ENCODE data around the gene ZNF174. TPM values are rescaled to one million over a fixed set of nuclear protein-coding genes. Genes with fewer than 3 reads are reported as not detected.

ZNF174 gene
- total RNA-seq, 6 experiments from 2014 or later: 3.4 to 5.3 (median 4.1) TPM

DNA sequence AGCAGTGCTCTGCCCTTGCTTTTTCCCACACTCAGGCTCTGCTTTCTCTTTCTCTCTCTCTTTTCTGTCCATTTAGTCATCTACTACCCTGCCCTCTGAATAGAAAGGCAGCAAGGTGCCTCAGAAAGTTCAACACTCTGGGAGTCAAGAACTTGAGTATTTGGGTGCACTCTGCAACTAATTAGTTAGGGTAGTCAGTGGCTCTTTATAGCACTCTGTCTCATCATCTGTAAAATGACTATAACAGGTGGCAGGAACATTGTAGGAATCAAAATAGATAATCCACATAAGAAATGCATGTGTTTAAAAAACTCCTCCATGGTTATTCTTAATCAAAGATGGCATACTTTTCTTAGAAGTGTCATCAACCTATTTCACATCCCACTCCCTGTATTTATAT is 38.1 kb upstream of the ZNF174 start:
- ATAC-seq (no peak), DNase-seq (no peak)
- H3K4me1 ChIP-seq: no peaks in the 10 kb centered on the region
- no peak overlapping the region for H3K4me3 ChIP-seq
- peaks cover 0 to 3% (median 0%) of the 10 kb centered on the region in 4 donors for H3K9me3 ChIP-seq
- H3K36me3 ChIP-seq: no peaks in the 10 kb centered on the region
- no peak overlapping the region for H3K27ac ChIP-seq
- intact Hi-C loops (cut with DNase I): no loop called here
- TF ChIP-seq POLR2A (IDR thresholded peaks at IDR 0.05): no peak
- TF ChIP-seq, protein P1, sequence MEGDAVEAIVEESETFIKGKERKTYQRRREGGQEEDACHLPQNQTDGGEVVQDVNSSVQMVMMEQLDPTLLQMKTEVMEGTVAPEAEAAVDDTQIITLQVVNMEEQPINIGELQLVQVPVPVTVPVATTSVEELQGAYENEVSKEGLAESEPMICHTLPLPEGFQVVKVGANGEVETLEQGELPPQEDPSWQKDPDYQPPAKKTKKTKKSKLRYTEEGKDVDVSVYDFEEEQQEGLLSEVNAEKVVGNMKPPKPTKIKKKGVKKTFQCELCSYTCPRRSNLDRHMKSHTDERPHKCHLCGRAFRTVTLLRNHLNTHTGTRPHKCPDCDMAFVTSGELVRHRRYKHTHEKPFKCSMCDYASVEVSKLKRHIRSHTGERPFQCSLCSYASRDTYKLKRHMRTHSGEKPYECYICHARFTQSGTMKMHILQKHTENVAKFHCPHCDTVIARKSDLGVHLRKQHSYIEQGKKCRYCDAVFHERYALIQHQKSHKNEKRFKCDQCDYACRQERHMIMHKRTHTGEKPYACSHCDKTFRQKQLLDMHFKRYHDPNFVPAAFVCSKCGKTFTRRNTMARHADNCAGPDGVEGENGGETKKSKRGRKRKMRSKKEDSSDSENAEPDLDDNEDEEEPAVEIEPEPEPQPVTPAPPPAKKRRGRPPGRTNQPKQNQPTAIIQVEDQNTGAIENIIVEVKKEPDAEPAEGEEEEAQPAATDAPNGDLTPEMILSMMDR (IDR thresholded peaks at IDR 0.05): no peak
- H3K27me3 ChIP-seq: no peaks in the 10 kb centered on the region

DNA sequence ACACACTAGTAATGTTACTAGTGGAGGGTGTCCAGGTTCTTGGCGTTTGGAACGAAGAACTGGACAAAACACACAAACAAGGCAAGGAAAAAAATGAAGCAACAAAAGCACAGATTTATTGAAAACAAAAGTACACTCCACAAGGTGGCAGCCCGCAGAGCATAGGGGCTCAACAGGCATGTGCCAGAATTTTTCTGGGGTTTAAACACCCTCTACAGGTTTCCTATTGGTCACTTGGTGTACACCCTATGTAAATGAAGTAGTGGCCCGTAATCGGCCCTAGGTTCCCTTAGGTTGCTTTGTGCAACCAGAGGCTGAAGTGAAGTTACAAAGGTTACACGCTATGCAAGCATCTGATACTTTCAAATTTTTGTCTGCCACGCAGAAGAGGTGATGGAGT is 37.2 kb upstream of the ZNF174 start:
- H3K36me3 ChIP-seq: no peaks in the 10 kb centered on the region
- DNase-seq (no peak), ATAC-seq (no peak)
- no peaks in the 10 kb centered on the region for H3K4me1 ChIP-seq
- H3K27ac ChIP-seq: no peak overlapping the region
- H3K27me3 ChIP-seq: no peaks in the 10 kb centered on the region
- intact Hi-C loops (cut with DNase I): no loop called here
- no peak overlapping the region for H3K4me3 ChIP-seq
- H3K9me3 ChIP-seq: peaks cover 0 to 3% (median 0%) of the 10 kb centered on the region in 4 donors
- 80% methylated on average over 7 of the region's 7 CpGs for WGBS (ENCODE audit: insufficient coverage, low coverage, low lambda C conversion rate, missing lambda C conversion rate)
- TF ChIP-seq, protein P1 (IDR thresholded peaks at IDR 0.05): no peak
- TF ChIP-seq POLR2A (IDR thresholded peaks at IDR 0.05): no peak

DNA sequence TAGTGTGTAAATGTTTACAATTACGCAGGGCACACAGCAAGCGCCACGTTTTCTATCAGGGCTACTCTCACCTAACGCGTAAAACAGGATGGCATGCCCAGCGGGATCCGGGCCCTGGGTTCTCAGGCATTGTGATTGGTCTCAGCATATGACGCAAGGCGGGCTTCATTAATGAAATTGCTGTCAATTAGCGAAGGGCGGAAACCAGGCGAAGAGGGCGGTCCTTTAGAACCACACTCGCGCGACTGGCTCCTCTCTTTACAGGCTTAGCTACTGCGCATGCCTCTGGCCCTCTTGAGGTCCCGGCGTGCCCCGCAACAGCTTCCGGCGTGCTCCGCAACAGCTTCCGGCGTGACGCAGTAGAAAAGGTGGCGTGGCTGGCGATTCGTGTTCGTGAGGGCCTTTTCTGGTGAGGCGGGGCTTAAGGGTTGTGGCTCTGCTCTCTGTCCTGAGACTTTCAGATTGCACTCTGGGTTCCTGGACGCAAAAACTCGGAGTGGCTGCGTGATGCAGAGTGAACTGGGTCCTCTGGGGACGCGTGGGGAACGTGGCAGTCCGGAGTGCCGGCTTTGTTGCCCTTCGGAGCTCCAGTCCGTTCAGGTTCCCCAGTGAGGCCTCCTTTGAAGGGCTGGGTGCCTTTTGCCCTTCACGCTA is 36.1 kb upstream of the ZNF174 start:
- peak; percentile 83 to 91 (median 84) for DNase-seq
- TF ChIP-seq, protein P1 (IDR thresholded peaks at IDR 0.05): no peak
- TF ChIP-seq POLR2A (IDR thresholded peaks at IDR 0.05): no peak
- intact Hi-C loops (cut with DNase I): no loop called here

DNA sequence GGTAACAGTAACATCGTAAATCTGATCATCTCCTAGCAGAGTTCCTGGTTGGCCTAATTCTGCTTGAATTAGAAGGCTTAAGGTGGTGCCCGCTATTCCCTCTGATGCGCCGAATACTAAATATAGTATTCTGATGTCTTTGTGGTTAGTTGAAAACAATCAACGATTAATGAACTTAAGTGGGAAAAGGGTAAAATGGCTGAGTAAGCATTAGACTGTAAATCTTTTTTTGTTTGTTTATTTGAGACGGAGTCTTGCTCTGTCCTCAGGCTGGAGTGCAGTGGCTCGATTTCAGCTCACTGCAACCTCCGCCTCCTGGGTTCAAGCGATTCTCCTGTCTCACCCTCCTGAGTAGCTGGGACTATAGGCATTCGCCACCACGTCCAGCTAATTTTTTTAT is 31.9 kb upstream of the ZNF174 start:
- WGBS (ENCODE audit: insufficient coverage, low coverage, low lambda C conversion rate, missing lambda C conversion rate): 82% methylated on average over 9 of the region's 11 CpGs
- H3K36me3 ChIP-seq: no peaks in the 10 kb centered on the region
- H3K9me3 ChIP-seq: peaks cover 0 to 3% (median 0%) of the 10 kb centered on the region in 4 donors

More for the DNA sequence above, 36.1 kb upstream of the ZNF174 start:
- Histone ChIP-seq H3K27ac (peak overlapping the region; percentile 49 to 60 (median 56)), H3K27me3 (no peaks in the 10 kb centered on the region), H3K4me3 (peak overlapping the region; percentile 35 to 63 (median 51)), H3K9me3 (peaks cover 0 to 3% (median 0%) of the 10 kb centered on the region in 4 donors), H3K36me3 (no peaks in the 10 kb centered on the region), H3K4me1 (no peaks in the 10 kb centered on the region)
- 16% methylated on average over 9 of the region's 42 CpGs for WGBS (ENCODE audit: insufficient coverage, low coverage, low lambda C conversion rate, missing lambda C conversion rate)
- peak; percentile 95 to 100 (median 99) for ATAC-seq

More for the DNA sequence above, 31.9 kb upstream of the ZNF174 start:
- TF ChIP-seq POLR2A (IDR thresholded peaks at IDR 0.05): no peak
- TF ChIP-seq, protein P1 (IDR thresholded peaks at IDR 0.05): no peak
- ATAC-seq: no peak
- no peak overlapping the region for H3K27ac ChIP-seq
- no peaks in the 10 kb centered on the region for H3K4me1 ChIP-seq
- no peak overlapping the region for H3K4me3 ChIP-seq
- intact Hi-C loops (cut with DNase I): no loop called here
- no peak for DNase-seq
- no peaks in the 10 kb centered on the region for H3K27me3 ChIP-seq
